ENCODE results near the gene PICK1. TPM values are rescaled to one million over a fixed set of nuclear protein-coding genes. Genes with fewer than 3 reads are reported as not detected.
A peak's percentile ranks its signal among the peaks of the same experiment; 100 is the strongest.

The PICK1 gene
- total RNA-seq, 1 experiment from 2014 or later, result 35.7 TPM

DNA sequence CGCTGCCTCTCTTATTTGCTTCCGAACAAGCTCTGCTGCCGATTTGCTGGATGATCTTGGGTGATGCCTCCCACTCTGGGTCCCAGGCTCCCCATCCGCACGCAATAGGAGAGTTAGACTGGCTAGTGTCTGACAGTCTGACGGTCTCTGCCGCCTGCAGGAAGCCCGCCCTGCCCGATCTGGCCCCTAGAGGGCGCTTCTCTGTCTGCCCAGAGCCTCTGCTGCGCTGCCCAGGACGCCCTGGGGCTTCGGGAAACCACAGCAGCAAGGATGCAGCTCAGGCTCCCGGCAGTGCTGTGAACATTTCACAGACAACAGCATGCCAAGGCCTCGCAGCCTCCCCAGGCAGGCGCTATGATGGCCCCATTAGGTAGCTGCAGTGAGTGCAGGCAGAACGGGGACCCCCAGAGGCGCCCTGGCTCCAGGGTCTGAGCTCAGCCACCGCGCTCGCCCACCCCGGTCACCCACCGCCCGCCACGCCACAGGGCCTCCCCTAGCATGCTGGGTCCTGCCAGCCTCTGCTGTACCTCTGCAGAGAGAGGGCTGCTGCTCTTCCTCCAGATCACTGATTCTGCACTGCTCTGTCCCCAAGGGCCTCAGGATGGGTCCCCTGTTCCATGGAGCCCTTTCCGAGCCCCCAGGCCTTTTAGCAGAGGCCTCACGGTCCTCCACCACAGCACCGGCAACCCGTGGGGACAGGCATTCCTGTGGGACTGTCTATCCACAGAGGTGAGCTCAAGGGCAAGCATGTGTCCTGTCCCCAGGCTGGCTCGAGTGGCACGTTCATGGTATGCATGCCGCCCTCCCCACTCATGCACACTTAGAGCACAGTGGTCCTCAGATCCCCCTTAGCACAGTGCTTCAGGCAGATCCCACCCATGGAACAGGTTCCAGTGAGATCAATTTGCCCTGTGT lies 57.5 kb downstream of the PICK1 start:
- no peaks in the 10 kb centered on the region for H3K79me1 ChIP-seq (ENCODE audit: insufficient read depth, low read depth, low read length, poor library complexity, severe bottlenecking)
- no peak overlapping the region for H3K23ac ChIP-seq (ENCODE audit: insufficient read length, low read depth, low read length)
- Mint-ChIP-seq H3K36me3 (ENCODE audit: insufficient read depth in 1 of 3, low read depth in 3 of 3) (peaks cover 0 to 8% (median 2%) of the 10 kb centered on the region in 3 experiments; a peak in 5 of 7 replicates), H3K4me3 (no peak overlapping the region), H3K27ac (no peak overlapping the region), H3K27me3 (ENCODE audit: low read depth) (peaks cover 1% of the 10 kb centered on the region; the same call in 1 of the 2 replicates), H3K9me3 (peaks cover 0 to 2% of the 10 kb centered on the region in 2 experiments; a peak in 2 of 5 replicates), H3K4me1 (peaks cover 2 to 14% of the 10 kb centered on the region in 2 experiments)
- H3K27ac ChIP-seq (ENCODE audit: insufficient read length, low read depth, low read length), result no peak overlapping the region
- TF ChIP-seq, protein P1, sequence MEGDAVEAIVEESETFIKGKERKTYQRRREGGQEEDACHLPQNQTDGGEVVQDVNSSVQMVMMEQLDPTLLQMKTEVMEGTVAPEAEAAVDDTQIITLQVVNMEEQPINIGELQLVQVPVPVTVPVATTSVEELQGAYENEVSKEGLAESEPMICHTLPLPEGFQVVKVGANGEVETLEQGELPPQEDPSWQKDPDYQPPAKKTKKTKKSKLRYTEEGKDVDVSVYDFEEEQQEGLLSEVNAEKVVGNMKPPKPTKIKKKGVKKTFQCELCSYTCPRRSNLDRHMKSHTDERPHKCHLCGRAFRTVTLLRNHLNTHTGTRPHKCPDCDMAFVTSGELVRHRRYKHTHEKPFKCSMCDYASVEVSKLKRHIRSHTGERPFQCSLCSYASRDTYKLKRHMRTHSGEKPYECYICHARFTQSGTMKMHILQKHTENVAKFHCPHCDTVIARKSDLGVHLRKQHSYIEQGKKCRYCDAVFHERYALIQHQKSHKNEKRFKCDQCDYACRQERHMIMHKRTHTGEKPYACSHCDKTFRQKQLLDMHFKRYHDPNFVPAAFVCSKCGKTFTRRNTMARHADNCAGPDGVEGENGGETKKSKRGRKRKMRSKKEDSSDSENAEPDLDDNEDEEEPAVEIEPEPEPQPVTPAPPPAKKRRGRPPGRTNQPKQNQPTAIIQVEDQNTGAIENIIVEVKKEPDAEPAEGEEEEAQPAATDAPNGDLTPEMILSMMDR (conservative IDR thresholded peaks at IDR 0.05), result peak; percentile 99
- H2BK15ac ChIP-seq (ENCODE audit: low read depth, low read length), result no peak overlapping the region
- no peak overlapping the region for H4K5ac ChIP-seq (ENCODE audit: insufficient read length, low read depth, low read length)
- H3K18ac ChIP-seq (ENCODE audit: insufficient read length, low read depth, low read length), result no peak overlapping the region
- H3T11ph ChIP-seq (ENCODE audit: low read length), result no peak overlapping the region
- no peaks in the 10 kb centered on the region for H3K79me2 ChIP-seq (ENCODE audit: insufficient read depth, low read length)
- no peak overlapping the region for H3K14ac ChIP-seq (ENCODE audit: insufficient read depth, low read length)
- peak; percentile 91 for DNase-seq
- no peak overlapping the region for H4K91ac ChIP-seq (ENCODE audit: insufficient read length, low read depth, low read length)
- no peak overlapping the region for H3K56ac ChIP-seq (ENCODE audit: insufficient read length, low read depth, low read length)
- peaks cover 2% of the 10 kb centered on the region for H4K20me1 ChIP-seq (ENCODE audit: control insufficient read depth, insufficient read depth, insufficient read length)
- H3K27me3 ChIP-seq (ENCODE audit: insufficient read depth, low read length), result no peaks in the 10 kb centered on the region
- H3K9me3 ChIP-seq (ENCODE audit: control insufficient read depth, low read depth, low read length), result no peaks in the 10 kb centered on the region
- no peak overlapping the region for H4K8ac ChIP-seq (replicated peaks; ENCODE audit: insufficient read length, low read depth, low read length)
- no peaks in the 10 kb centered on the region for H3K4me1 ChIP-seq (ENCODE audit: insufficient read depth, low read length)
- no peaks in the 10 kb centered on the region for H3K23me2 ChIP-seq (ENCODE audit: insufficient read length, low read depth, low read length, poor library complexity, severe bottlenecking)
- no peak overlapping the region for H2BK5ac ChIP-seq (ENCODE audit: insufficient read length, low read length)
- H2BK20ac ChIP-seq (ENCODE audit: low read depth, low read length, poor library complexity, severe bottlenecking), result no peak overlapping the region
- H2BK120ac ChIP-seq (ENCODE audit: low read depth, low read length, poor library complexity, severe bottlenecking), result no peak overlapping the region
- no peak overlapping the region for H2AK5ac ChIP-seq (ENCODE audit: insufficient read length, low read length)
- no peak overlapping the region for H3K4ac ChIP-seq (ENCODE audit: low read depth, low read length)
- WGBS (ENCODE audit: extremely low coverage, insufficient read length, low lambda C conversion rate), result no CpG with 5 or more reads among the region's 32 CpGs
- no peak overlapping the region for H3K9ac ChIP-seq (ENCODE audit: extremely low read depth, insufficient read length, low read length)
- no peak overlapping the region for H3K4me2 ChIP-seq (ENCODE audit: insufficient read depth, insufficient read length, low read length)
- H2AFZ ChIP-seq (ENCODE audit: low read length), result no peak overlapping the region
- H2BK12ac ChIP-seq (ENCODE audit: insufficient read length, low read depth, low read length), result no peak overlapping the region
